ENCODE data around the gene TANGO6. TPM values are rescaled to one million over a fixed set of nuclear protein-coding genes. Genes with fewer than 3 reads are reported as not detected.

The TANGO6 gene
- 10 to 100 TPM; 18.4 to 36.0 (median 23.3) TPM for total RNA-seq

DNA sequence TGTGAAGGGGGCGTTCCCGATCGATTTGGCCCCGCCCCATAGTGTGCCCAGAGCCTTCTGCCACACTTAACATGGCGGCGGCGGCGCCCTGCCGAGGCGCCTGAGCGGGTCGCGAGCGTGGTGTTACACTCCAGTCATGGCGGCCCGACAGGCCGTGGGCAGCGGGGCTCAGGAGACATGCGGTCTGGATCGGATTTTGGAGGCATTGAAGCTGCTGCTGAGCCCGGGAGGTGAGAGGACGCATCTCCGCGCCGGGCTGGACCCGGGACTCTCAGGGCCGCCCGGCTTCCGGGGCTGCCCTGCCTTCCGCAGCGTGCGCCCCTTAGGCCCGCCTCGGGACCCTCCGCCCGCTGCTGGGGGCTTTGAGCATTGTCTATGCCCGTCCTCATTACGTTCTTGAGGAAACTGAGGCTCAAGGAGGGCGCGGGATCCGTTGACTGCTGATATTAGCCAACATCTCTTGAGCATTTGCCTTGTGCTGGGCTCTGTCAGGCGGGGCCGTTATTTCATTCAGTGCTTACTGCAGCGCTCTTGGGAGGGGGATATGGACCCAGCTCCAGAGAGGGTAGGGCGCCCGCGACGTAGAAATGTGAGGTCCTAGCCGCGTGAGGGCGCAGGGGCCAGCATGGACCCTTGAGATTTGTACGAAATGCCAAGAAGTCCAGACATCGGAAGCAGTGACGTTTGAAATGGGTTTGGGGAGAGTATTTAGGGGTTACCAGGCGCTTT lies at the start of gene TANGO6:
TSS of gene TANGO6 (plus strand) at position 50 of the 729 bp plus-strand sequence. CDS start at position 137, 87 bp downstream.
- Histone ChIP-seq H3K27ac (peak within 1 kb of the TSS; percentile 70 to 94 (median 82)), H3K4me3 (peak within 1 kb of the TSS; percentile 68 to 99 (median 76)), H3K27me3 (no peaks in the 10 kb centered on the region), H3K9me3 (no peaks in the 10 kb centered on the region), H3K36me3 (no peaks in the 10 kb centered on the region), H3K4me1 (peaks cover 0 to 21% (median 2%) of the 10 kb centered on the region in 4 donors)
- DNase-seq (ENCODE audit: low spot score in 2 of 2), result peak; percentile 68 to 75
- TF ChIP-seq POLR2A (IDR thresholded peaks at IDR 0.05) (peak in 1 of 2 donors; percentile 43), EP300 (IDR thresholded peaks at IDR 0.05) (peak in 1 of 2 donors; percentile 93)
- TF ChIP-seq, protein P1, sequence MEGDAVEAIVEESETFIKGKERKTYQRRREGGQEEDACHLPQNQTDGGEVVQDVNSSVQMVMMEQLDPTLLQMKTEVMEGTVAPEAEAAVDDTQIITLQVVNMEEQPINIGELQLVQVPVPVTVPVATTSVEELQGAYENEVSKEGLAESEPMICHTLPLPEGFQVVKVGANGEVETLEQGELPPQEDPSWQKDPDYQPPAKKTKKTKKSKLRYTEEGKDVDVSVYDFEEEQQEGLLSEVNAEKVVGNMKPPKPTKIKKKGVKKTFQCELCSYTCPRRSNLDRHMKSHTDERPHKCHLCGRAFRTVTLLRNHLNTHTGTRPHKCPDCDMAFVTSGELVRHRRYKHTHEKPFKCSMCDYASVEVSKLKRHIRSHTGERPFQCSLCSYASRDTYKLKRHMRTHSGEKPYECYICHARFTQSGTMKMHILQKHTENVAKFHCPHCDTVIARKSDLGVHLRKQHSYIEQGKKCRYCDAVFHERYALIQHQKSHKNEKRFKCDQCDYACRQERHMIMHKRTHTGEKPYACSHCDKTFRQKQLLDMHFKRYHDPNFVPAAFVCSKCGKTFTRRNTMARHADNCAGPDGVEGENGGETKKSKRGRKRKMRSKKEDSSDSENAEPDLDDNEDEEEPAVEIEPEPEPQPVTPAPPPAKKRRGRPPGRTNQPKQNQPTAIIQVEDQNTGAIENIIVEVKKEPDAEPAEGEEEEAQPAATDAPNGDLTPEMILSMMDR (IDR thresholded peaks at IDR 0.05), result no peak
- WGBS, 2 donors, result 0 to 1% methylated on average over 37 to 43 of the region's 55 CpGs

DNA sequence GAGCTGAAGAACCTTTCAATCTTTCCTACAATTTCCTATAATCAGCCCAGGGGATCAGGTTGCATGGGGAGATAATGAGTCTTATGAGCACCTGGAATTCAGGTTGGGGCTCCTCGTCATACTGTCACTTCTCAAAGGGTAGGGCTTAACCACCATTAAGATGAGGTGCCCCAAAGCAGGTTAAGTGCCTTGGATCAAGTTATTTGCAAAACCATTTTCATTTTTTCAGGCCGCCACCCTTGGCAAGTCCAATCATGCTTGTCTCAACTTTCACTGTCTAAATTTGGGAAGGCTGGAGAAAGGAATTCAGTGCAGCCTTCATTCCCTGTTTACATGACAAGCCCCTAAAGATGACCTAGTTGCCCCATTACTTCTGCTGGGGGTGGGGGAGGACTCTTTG lies 44.9 kb upstream of the TANGO6 start:
- Histone ChIP-seq H3K9me3 (no peaks in the 10 kb centered on the region), H3K4me1 (peaks cover 0 to 15% (median 0%) of the 10 kb centered on the region in 4 donors), H3K27ac (peak overlapping the region in 2 of 4 donors; percentile 47 to 66), H3K27me3 (no peaks in the 10 kb centered on the region), H3K4me3 (no peak overlapping the region), H3K36me3 (no peaks in the 10 kb centered on the region)
- 87 to 89% methylated on average over 2 of the region's 2 CpGs for WGBS, 2 donors
- no peak for DNase-seq (ENCODE audit: low spot score in 2 of 2)
- TF ChIP-seq POLR2A (IDR thresholded peaks at IDR 0.05) (no peak), EP300 (IDR thresholded peaks at IDR 0.05) (no peak)
- TF ChIP-seq, protein P1 (IDR thresholded peaks at IDR 0.05), result no peak

DNA sequence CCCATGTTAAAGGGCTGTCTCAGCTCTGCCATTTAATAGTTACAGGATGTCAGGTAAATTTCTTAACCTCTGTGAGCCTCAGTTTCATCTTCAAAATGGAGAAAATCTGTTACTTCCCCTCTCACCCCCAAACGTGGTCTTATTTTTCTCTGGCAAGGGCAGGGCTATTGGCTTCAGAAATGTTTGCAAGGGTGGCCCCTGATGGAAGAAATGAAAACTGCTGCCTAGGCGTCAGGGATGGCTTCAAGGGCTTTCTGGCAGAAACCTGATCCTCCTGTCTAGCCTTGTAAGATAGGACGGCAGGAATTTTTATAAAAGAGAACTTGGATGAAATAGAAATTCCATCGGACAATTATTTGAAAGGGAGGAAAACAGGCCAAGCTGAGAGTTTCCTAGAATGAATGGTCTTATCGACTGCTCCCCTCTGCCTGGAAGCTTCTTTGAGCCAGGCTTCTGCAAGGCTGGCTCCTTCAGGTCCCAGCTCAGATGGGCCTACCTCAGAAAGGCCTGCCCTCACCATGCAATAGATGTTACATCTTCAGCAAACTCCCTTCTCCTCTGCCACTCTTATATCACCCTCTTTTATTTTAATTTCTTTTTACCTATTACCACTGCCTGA lies 43.0 kb upstream of the TANGO6 start:
- peaks cover 0 to 15% (median 0%) of the 10 kb centered on the region in 4 donors for H3K4me1 ChIP-seq
- 7 to 10% methylated on average over 5 of the region's 5 CpGs for WGBS, 2 donors
- TF ChIP-seq, protein P1 (IDR thresholded peaks at IDR 0.05), result peak; percentile 52 to 77 (median 64)
- TF ChIP-seq EP300 (IDR thresholded peaks at IDR 0.05), result no peak
- TF ChIP-seq POLR2A (IDR thresholded peaks at IDR 0.05), result no peak
- DNase-seq (ENCODE audit: low spot score in 2 of 2), result peak; percentile 24 to 58
- no peaks in the 10 kb centered on the region for H3K9me3 ChIP-seq
- H3K27me3 ChIP-seq, result no peaks in the 10 kb centered on the region
- no peaks in the 10 kb centered on the region for H3K36me3 ChIP-seq
- H3K4me3 ChIP-seq, result no peak overlapping the region
- H3K27ac ChIP-seq, result peak overlapping the region in 2 of 4 donors; percentile 21 to 66

DNA sequence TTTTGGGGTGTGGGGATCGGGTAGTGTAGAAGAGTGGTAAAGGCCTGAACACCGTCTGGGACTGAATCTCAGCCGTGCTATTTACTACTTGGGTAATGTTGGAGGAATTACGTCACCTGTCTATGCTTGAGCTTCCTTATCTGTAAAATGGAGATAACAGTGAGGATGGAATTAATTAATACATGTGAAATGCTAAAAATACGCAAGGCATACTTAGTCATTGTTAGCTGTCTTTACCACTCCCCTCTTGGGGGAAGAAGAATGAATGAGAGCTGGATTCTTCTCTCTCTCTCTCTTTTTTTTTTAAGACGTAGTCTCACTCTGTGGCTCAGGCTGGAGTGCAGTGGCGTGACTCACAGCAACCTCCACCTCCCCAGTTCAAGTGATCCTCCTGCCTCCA lies 41.1 kb upstream of the TANGO6 start:
- H3K4me1 ChIP-seq, result peaks cover 0 to 9% (median 0%) of the 10 kb centered on the region in 4 donors
- no peaks in the 10 kb centered on the region for H3K27me3 ChIP-seq
- WGBS, 2 donors, result 83 to 84% methylated on average over 7 of the region's 7 CpGs
- peak overlapping the region in 1 of 4 donors; percentile 24 for H3K27ac ChIP-seq
- H3K9me3 ChIP-seq, result no peaks in the 10 kb centered on the region
- TF ChIP-seq, protein P1 (IDR thresholded peaks at IDR 0.05), result no peak
- no peak for TF ChIP-seq POLR2A (IDR thresholded peaks at IDR 0.05)
- no peak for TF ChIP-seq EP300 (IDR thresholded peaks at IDR 0.05)
- H3K36me3 ChIP-seq, result no peaks in the 10 kb centered on the region
- H3K4me3 ChIP-seq, result no peak overlapping the region
- DNase-seq (ENCODE audit: low spot score in 2 of 2), result no peak

DNA sequence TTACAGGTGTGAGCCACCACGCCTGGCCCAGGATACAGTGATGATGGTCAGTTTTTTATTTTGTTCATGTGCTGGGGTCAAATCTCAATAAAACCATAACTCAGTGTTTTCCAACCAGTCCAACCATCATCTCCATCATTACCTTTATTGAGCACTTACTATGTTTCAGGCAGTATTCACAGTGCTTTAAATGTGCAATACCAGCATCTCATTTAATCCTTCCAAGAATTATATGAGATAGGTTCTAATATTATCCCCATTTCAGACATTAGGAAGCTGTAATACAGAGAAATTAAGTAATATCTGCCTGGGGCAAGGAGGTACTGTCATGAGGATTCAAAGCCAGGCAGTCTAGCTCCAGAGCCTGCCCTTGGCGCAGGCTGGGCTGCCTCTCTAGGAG lies 36.9 kb upstream of the TANGO6 start:
- no peak for DNase-seq (ENCODE audit: low spot score in 2 of 2)
- H3K4me1 ChIP-seq, result no peaks in the 10 kb centered on the region
- no peak overlapping the region for H3K27ac ChIP-seq
- no peak overlapping the region for H3K4me3 ChIP-seq
- WGBS, 2 donors, result 95% methylated on average over 2 of the region's 2 CpGs
- no peaks in the 10 kb centered on the region for H3K27me3 ChIP-seq
- no peak for TF ChIP-seq EP300 (IDR thresholded peaks at IDR 0.05)
- TF ChIP-seq POLR2A (IDR thresholded peaks at IDR 0.05), result no peak
- TF ChIP-seq, protein P1 (IDR thresholded peaks at IDR 0.05), result no peak
- no peaks in the 10 kb centered on the region for H3K9me3 ChIP-seq
- no peaks in the 10 kb centered on the region for H3K36me3 ChIP-seq

Measured in tibial nerve (tissue), 4 donors.